Prostate gland (tissue), 2 donors: Measurements from ENCODE around the gene PHTF2.

Experiments
- CTCF ChIP-seq, 4 experiments: fragments of 200-600 bp in 2 of 4; fragments of 450-650 bp in 2 of 4; sonication (generic) in 2 of 4; IDR thresholded peaks; 1 replicate in 3 of 4; 2 replicates in 1 of 4; pipeline ENCODE4 v1.5.1; 2016 to 2019; ENCODE audit warnings: antibody characterized with exemption in 4 of 4, mild to moderate bottlenecking in 2 of 4, moderate library complexity in 2 of 4
- POLR2AphosphoS5 ChIP-seq: sonication (generic); formaldehyde crosslinking; IDR thresholded peaks from one replicate; pipeline ENCODE4 v1.6.1; 2017; ENCODE audit warnings: antibody characterized with exemption

DNA sequence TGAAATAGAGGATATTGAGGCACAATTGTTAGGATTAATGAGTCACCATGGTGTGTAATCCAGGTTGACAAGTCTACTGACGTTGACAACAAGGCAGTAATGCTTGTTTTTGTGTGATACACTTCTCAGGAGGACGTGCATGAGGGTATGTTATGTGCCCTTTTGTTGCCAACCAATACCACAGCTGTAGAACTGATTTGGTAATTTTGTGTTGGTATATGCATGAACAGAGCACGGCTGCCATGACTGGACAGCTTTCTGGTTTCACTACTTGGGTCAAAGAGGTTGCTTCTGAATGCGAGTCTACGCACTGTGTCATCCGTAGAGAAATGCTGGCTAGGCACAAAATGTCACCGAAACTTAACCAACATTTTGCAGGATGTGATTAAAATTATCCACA, 32.9 kb downstream of the PHTF2 start:
- no peak for TF ChIP-seq POLR2AphosphoS5
- no peak for TF ChIP-seq CTCF (IDR thresholded peaks at IDR 0.05)
